ENCODE measurements around the gene MYH7. TPM values are rescaled to one million over a fixed set of nuclear protein-coding genes. Genes with fewer than 3 reads are reported as not detected.

The MYH7 gene
- total RNA-seq, 1 experiment from 2014 or later = not detected

DNA sequence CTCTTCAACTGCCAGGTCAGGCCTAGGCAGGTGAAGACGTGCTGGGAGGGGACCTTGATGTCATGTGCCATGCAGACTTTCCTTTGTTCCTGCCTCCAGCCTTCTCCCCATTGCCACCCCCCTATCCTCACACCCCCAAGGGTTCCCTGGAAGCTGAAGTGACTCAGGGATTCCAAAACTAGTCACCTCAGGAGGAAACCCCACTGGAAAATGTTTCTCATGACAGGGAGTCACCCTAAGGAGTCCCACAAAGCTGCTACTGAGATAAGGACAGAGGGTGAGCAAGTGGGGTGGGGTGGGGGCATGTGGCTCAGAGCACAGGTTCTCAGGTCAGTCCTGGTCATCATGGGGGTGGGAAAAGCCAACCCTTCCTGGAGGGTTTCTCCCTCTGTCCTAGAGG lies 65.2 kb downstream of the MYH7 start:
- DNase-seq (ENCODE audit: low spot score) = no peak

DNA sequence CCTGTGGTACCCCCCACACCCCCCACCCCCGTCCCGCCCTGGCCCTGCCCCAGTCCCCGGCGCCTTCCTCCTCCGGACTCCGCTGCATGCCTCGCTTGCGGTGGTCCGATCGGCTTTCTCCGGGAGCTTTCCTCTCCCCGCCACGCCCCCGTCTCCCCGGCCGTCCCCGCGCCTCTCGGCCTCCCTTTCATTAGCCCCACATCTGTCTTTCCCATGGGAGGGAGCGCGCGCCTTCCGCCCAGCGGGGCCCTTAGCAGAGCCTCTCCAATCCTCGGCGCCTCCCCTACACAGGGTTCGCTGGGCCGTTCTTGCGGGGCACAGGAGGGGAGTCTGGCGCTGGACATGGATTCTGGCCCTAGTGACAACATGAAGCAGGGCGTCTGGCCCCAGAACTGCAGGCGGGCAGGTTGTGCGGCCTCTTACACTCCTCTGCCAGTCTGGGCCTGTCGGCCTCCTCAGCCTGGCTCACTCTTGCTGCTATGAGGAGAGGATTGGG lies 69.0 kb downstream of the MYH7 start:
- no peak for DNase-seq (ENCODE audit: low spot score)

- DNase-seq (ENCODE audit: low spot score) = no peak
Measured at GRCh38 chr14:23365732-23366425, 69.6 kb downstream of the MYH7 start.

DNA sequence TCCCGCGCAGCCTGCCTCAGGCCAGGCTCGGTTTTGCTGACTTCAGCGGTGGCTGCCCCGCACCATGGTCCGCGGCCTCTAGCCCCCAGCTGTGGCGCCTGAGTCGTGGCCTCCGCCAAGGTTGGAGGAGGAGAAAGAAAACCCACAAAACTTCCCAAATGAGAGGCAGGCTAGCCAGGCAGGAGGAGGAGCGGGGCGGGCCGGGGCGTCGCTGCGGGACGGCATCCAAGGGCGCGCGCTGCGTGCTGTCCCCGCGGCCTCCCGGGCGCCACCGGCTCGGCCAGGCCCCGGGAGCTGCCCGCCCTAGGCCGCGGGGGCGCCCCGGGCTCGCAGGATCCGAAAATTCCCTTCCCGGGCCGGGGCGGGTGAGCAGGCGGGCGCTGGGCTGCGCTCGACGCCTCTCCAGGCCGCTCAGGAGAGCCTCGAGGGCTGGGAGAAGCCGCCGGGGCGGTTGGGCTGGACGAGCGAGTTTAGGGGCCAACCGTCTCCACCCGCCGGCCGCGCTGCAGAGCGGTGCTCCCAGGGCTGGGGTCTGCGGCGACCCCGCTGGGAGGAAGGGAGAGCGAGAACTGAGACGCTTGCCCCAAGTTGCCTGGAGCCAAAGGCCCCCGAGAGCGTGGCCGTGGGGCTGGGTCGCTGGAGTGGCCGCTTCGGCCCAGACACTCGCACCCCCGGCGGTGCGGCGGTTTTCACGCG lies 70.3 kb downstream of the MYH7 start, which contains the start of gene EFS:
Gene EFS, minus strand, starts transcription at position 137 of the 696 bp plus-strand sequence. CDS start 147 bp downstream, outside the sequence.
- no peak for DNase-seq (ENCODE audit: low spot score)

DNA sequence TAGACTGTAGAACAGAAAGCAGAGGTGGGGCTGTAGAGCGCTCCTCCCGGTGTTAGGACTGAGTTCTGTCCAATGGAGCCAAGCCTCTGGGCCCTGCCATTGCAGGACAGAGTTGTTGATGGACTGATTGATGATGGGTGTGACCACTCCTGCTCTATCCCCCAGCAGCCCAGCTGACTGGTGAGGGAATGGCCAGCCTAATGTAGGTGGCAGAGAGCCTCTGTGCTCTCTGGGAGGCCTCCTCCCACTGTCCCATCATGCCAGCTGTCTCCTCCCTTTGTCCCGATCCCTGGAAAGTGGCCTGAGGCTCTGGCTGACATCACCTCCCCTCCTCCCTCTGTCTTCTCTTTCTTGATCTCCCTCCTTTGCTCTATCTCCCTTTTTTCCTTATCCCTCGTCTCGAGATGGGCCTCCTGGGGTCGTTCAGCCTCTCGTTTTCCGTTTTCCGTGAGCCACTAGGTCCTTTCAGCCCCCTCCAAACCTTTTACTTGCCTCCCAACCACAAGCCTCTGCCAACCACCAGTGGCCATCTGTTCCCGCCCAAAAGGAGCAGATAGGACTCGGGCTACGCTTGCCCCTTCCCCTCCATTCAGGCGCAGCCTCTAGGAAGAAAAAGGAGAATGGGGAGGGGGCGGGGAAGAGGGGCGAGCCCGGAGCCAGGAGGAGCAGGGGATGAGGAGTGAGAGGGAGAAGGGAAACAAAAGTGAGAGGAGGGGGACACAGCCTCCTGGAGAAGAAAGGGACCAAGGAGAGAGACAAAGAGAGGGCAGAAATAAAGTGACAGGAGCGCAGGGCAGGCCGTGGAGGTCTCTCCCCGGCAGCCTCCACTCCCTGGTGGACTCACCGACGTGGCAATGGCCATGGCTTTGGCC lies 71.1 kb downstream of the MYH7 start:
- no peak for DNase-seq (ENCODE audit: low spot score)

Other genes starting within 250 kb of the MYH7 start
- not detected in 2 replicates for gene RNF212B, start 197.7 kb downstream of the MYH7 start, total RNA-seq (2014; rRNA removed; shearing (Covaris generic))
- 4.5 and 4.7 TPM in 2 replicates for gene HOMEZ, start 149.5 kb downstream of the MYH7 start, total RNA-seq (2014; rRNA removed; shearing (Covaris generic))
- gene PPP1R3E, start 132.8 kb downstream of the MYH7 start, total RNA-seq (2014; rRNA removed; shearing (Covaris generic)) = 1.4 and 1.9 TPM in 2 replicates
- gene BCL2L2, start 128.8 kb downstream of the MYH7 start, total RNA-seq (2014; rRNA removed; shearing (Covaris generic)) = 5.8 and 7.6 TPM in 2 replicates
- gene PABPN1, start 114.2 kb downstream of the MYH7 start, total RNA-seq (2014; rRNA removed; shearing (Covaris generic)) = 66.5 and 85.1 TPM in 2 replicates
- gene SLC22A17, start 82.8 kb downstream of the MYH7 start, total RNA-seq (2014; rRNA removed; shearing (Covaris generic)) = 10.3 and 11.6 TPM in 2 replicates
- gene EFS, start 70.5 kb downstream of the MYH7 start, total RNA-seq (2014; rRNA removed; shearing (Covaris generic)) = not detected in 2 replicates
- not detected in 2 replicates for gene IL25, start 62.9 kb downstream of the MYH7 start, total RNA-seq (2014; rRNA removed; shearing (Covaris generic))
- not detected in 2 replicates for gene CMTM5, start 58.6 kb downstream of the MYH7 start, total RNA-seq (2014; rRNA removed; shearing (Covaris generic))
- gene MYH6, start 27.4 kb downstream of the MYH7 start, total RNA-seq (2014; rRNA removed; shearing (Covaris generic)) = not detected in 2 replicates
- gene NGDN, start 34.0 kb upstream of the MYH7 start, total RNA-seq (2014; rRNA removed; shearing (Covaris generic)) = 42.2 and 52.6 TPM in 2 replicates
- gene ZFHX2, start 116.1 kb upstream of the MYH7 start, total RNA-seq (2014; rRNA removed; shearing (Covaris generic)) = 0.29 TPM in 2 replicates
- 5.0 and 5.2 TPM in 2 replicates for gene THTPA, start 120.6 kb upstream of the MYH7 start, total RNA-seq (2014; rRNA removed; shearing (Covaris generic))
- gene AP1G2, start 132.1 kb upstream of the MYH7 start, total RNA-seq (2014; rRNA removed; shearing (Covaris generic)) = 6.0 and 16.6 TPM in 2 replicates
- gene JPH4, start 143.1 kb upstream of the MYH7 start, total RNA-seq (2014; rRNA removed; shearing (Covaris generic)) = not detected in 2 replicates
- 2.4 and 3.4 TPM in 2 replicates for gene DHRS2, start 200.7 kb upstream of the MYH7 start, total RNA-seq (2014; rRNA removed; shearing (Covaris generic))